Osteoblast (primary cell): ENCODE results near the gene PLPPR1. TPM values are rescaled to one million over a fixed set of nuclear protein-coding genes. Genes with fewer than 3 reads are reported as not detected.

Experiments
- DNase-seq: peaks from one replicate; pipeline ENCODE4 v3.0.0; 2011; ENCODE audit warnings: low spot score, mixed read lengths; ENCODE audit not compliant: insufficient read length; ENCODE audit errors: missing footprints
- H2AFZ ChIP-seq: 2 replicates; pipeline ENCODE4 v1.6.0; 2011; ENCODE audit warnings: mild to moderate bottlenecking, low read length
- H3K27ac ChIP-seq: 2 replicates; pipeline ENCODE4 v1.5.1; 2011; ENCODE audit warnings: mild to moderate bottlenecking, low read depth, low read length, moderate library complexity
- H3K27me3 ChIP-seq: 2 replicates; pipeline ENCODE4 v1.6.0; 2012; ENCODE audit warnings: mild to moderate bottlenecking, control low read depth, inconsistent platforms, low read length, moderate library complexity; ENCODE audit not compliant: insufficient read depth
- H3K36me3 ChIP-seq: 2 replicates; pipeline ENCODE4 v1.5.1; 2011; ENCODE audit warnings: mild to moderate bottlenecking, low read length, control low read depth, moderate library complexity; ENCODE audit not compliant: insufficient read depth
- H3K4me1 ChIP-seq: 2 replicates; pipeline ENCODE4 v1.5.1; 2011; ENCODE audit warnings: mild to moderate bottlenecking, low read length, control low read depth, moderate library complexity; ENCODE audit not compliant: insufficient read depth
- H3K4me2 ChIP-seq: 2 replicates; pipeline ENCODE4 v1.6.0; 2011; ENCODE audit warnings: mild to moderate bottlenecking, low read length; ENCODE audit not compliant: insufficient read depth
- H3K4me3 ChIP-seq: fragments of 200-600 bp; sonication (generic); 3 replicates; pipeline ENCODE4 v1.5.1; 2012; ENCODE audit warnings: mild to moderate bottlenecking, low read length, inconsistent platforms; ENCODE audit not compliant: insufficient read depth
- H3K79me2 ChIP-seq: 2 replicates; pipeline ENCODE4 v1.6.0; 2012; ENCODE audit warnings: mild to moderate bottlenecking, low read length, control low read depth, inconsistent platforms; ENCODE audit not compliant: insufficient read depth
- H3K9me3 ChIP-seq: 2 replicates; pipeline ENCODE4 v1.5.1; 2011; ENCODE audit warnings: low read depth, low read length, control low read depth
- H4K20me1 ChIP-seq: 2 replicates; pipeline ENCODE4 v1.6.0; 2012; ENCODE audit warnings: mild to moderate bottlenecking, low read length, control low read depth; ENCODE audit not compliant: insufficient read depth
- total RNA-seq: library from RNA; depleted of rRNA; stranded (reverse); fragments of >200 nt; gene quantifications from 2 replicates; pipeline ENCODE4 v1.2.3, GENCODE V29; 2012
- TF ChIP-seq, protein P1 (sequence below): IDR thresholded peaks from 2 replicates; pipeline ENCODE4 v1.5.1; 2011; ENCODE audit warnings: mild to moderate bottlenecking, low read depth, low read length, moderate library complexity; ENCODE audit errors: extremely low read depth

The PLPPR1 gene
- total RNA-seq, 1 donor, result not detected

DNA sequence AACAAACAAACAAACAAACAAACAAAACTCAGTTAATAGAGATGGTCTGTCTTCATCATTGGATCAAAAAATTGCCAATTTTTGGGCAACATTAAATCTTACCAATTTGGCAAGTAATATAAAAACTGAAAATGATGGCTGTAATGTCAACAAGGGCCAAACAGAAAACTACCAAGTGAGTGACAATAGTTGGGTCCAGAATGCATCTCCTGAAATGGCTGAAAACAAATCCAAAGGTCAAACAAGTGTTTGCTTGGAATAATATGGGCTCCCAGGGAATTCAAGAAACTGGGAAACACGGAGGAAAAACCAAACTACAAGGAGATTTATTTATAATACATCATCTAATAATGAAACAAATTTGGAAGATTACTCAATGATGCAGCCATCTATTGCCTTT is 331.2 kb downstream of the PLPPR1 start:
- no peak overlapping the region for H3K4me3 ChIP-seq
- no peaks in the 10 kb centered on the region for H4K20me1 ChIP-seq
- H3K4me2 ChIP-seq, result no peak overlapping the region
- H3K27ac ChIP-seq, result no peak overlapping the region
- H3K79me2 ChIP-seq, result no peaks in the 10 kb centered on the region
- DNase-seq, result no peak
- no peaks in the 10 kb centered on the region for H3K36me3 ChIP-seq
- H3K9me3 ChIP-seq, result no peaks in the 10 kb centered on the region
- TF ChIP-seq, protein P1, sequence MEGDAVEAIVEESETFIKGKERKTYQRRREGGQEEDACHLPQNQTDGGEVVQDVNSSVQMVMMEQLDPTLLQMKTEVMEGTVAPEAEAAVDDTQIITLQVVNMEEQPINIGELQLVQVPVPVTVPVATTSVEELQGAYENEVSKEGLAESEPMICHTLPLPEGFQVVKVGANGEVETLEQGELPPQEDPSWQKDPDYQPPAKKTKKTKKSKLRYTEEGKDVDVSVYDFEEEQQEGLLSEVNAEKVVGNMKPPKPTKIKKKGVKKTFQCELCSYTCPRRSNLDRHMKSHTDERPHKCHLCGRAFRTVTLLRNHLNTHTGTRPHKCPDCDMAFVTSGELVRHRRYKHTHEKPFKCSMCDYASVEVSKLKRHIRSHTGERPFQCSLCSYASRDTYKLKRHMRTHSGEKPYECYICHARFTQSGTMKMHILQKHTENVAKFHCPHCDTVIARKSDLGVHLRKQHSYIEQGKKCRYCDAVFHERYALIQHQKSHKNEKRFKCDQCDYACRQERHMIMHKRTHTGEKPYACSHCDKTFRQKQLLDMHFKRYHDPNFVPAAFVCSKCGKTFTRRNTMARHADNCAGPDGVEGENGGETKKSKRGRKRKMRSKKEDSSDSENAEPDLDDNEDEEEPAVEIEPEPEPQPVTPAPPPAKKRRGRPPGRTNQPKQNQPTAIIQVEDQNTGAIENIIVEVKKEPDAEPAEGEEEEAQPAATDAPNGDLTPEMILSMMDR, result no peak
- H2AFZ ChIP-seq, result no peak overlapping the region
- no peaks in the 10 kb centered on the region for H3K4me1 ChIP-seq
- H3K27me3 ChIP-seq, result no peaks in the 10 kb centered on the region

DNA sequence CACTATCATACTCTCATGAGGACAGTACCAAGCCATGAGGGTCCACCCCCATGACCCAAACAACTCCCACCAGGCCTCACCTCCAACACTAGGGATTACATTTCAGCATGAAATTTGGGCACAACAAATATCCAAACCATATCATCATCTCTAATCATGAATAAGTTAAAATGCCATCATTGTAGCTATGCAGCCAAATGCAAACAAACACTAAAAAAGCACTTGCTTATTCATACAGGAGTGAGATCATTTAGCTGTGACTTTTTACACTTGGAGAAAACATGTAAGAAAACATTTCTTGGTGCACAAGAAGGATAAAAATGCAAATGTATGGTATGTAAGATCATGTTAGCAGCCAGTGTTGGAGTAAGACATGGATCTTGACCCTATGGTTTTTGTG is 332.1 kb downstream of the PLPPR1 start:
- no peaks in the 10 kb centered on the region for H3K27me3 ChIP-seq
- H3K4me1 ChIP-seq, result no peaks in the 10 kb centered on the region
- H3K9me3 ChIP-seq, result no peaks in the 10 kb centered on the region
- H3K4me2 ChIP-seq, result no peak overlapping the region
- H2AFZ ChIP-seq, result no peak overlapping the region
- H3K79me2 ChIP-seq, result no peaks in the 10 kb centered on the region
- no peak for DNase-seq
- no peaks in the 10 kb centered on the region for H4K20me1 ChIP-seq
- H3K36me3 ChIP-seq, result no peaks in the 10 kb centered on the region
- no peak overlapping the region for H3K27ac ChIP-seq
- TF ChIP-seq, protein P1, result no peak
- no peak overlapping the region for H3K4me3 ChIP-seq

DNA sequence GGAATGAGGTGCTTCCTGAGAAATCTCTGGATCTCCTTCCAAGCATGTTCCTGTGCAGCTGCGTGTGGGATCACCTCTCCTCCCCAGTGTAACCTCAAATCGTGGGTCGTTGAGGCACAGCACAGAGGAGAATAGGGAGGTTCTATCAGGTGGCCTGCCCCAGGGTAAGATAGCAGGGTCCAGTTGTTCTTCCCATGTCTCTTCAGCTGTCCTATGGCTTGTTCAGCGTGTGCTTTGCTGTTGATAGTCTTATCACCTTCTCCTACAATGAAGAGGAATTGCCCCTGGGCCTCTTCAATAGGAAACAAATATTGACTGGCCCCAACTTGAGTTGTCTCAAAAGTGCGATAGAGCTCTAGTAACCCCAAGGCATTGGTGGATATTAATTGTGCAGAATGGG is 333.9 kb downstream of the PLPPR1 start:
- H3K27ac ChIP-seq, result no peak overlapping the region
- no peaks in the 10 kb centered on the region for H4K20me1 ChIP-seq
- H3K4me2 ChIP-seq, result no peak overlapping the region
- DNase-seq, result no peak
- no peak overlapping the region for H3K4me3 ChIP-seq
- H3K9me3 ChIP-seq, result no peaks in the 10 kb centered on the region
- TF ChIP-seq, protein P1, result no peak
- no peaks in the 10 kb centered on the region for H3K79me2 ChIP-seq
- H3K36me3 ChIP-seq, result no peaks in the 10 kb centered on the region
- no peak overlapping the region for H2AFZ ChIP-seq
- no peaks in the 10 kb centered on the region for H3K27me3 ChIP-seq
- H3K4me1 ChIP-seq, result no peaks in the 10 kb centered on the region

DNA sequence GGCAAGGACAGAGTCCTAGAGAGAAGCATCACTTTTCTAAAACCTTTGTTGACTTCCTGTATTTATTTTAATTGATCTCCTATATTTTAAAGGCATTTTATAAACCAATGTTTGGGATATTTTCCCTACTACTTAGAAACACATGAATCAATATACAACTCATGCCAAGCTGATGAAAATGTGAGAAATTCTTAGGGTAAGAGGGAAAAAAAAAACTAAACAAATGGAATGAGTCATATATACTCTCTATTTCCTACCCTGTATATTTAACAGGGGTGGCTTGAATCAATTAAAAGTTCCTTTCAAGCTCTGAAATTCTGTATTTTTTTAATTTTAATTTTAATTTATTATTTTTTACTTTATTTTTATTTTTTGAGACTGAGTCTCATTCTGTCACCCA is 336.7 kb downstream of the PLPPR1 start:
- Histone ChIP-seq H3K79me2 (no peaks in the 10 kb centered on the region), H3K36me3 (no peaks in the 10 kb centered on the region), H3K27me3 (no peaks in the 10 kb centered on the region), H3K4me2 (no peak overlapping the region), H3K27ac (no peak overlapping the region), H3K9me3 (no peaks in the 10 kb centered on the region), H2AFZ (no peak overlapping the region), H3K4me3 (no peak overlapping the region), H4K20me1 (no peaks in the 10 kb centered on the region), H3K4me1 (no peaks in the 10 kb centered on the region)
- TF ChIP-seq, protein P1, result no peak
- DNase-seq, result no peak
